ENCODE data around the gene ZNF555.

DNA sequence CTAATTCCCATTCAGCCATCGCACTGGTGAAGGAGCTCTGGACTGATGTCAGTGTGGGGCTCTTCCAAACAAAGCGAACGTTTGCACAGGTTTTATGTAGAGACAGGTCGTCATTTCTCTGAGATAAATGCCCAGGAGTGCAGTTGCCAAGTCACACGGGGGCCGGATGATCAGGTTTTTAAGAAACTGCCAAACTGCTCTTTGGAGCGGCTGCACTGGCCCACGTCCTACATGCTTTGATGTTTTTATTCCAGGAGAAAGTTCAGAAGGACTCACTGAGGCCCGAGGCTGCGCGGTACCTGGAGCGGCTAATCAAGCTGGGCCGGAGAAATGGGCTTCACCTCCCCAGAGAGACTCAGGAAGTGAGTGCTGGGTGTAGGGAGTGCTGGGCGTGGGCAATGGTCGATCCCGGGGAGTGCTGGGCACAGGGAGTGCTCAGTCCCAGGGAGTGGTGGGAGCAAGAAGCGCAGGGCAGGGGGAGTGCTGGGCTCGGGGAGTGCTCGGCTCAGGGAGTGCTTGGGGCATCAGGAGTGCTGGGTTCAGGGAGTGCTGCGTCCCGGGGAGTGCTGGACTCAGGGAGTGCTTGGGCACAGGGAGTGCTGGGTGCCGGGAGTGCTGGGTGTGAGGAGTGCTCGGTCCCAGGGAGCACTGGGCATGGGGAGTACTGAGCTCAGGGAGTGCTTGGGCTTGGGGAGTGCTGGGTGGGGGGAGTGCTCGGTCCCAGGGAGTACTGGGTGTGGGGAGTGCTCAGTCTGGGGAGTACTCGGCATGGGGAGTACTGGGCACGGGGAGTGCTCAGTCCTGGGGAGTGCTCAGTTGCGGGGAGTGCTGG, 45.2 kb upstream of the ZNF555 start:
- TF ChIP-seq, protein P1, sequence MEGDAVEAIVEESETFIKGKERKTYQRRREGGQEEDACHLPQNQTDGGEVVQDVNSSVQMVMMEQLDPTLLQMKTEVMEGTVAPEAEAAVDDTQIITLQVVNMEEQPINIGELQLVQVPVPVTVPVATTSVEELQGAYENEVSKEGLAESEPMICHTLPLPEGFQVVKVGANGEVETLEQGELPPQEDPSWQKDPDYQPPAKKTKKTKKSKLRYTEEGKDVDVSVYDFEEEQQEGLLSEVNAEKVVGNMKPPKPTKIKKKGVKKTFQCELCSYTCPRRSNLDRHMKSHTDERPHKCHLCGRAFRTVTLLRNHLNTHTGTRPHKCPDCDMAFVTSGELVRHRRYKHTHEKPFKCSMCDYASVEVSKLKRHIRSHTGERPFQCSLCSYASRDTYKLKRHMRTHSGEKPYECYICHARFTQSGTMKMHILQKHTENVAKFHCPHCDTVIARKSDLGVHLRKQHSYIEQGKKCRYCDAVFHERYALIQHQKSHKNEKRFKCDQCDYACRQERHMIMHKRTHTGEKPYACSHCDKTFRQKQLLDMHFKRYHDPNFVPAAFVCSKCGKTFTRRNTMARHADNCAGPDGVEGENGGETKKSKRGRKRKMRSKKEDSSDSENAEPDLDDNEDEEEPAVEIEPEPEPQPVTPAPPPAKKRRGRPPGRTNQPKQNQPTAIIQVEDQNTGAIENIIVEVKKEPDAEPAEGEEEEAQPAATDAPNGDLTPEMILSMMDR (IDR thresholded peaks at IDR 0.05; ENCODE audit: low read depth, low read length, poor library complexity, severe bottlenecking), result no peak
- TF ChIP-seq EZH2phosphoT487 (IDR thresholded peaks at IDR 0.05; ENCODE audit: borderline replicate concordance, low read length), result no peak
